H1 (cell line): ENCODE data around the gene MBD3. TPM values are rescaled to one million over a fixed set of nuclear protein-coding genes. Genes with fewer than 3 reads are reported as not detected.

Source experiments
- CTCF ChIA-PET: fragments of 300-600 bp; sonication (Branson Sonifier 250); formaldehyde crosslinking; loops from one replicate; lab custom pipeline; 2021; ENCODE audit not compliant: partially characterized antibody; lab: Charles Lee
- POLR2A ChIA-PET: fragments of 300-600 bp; sonication (Branson Sonifier 250); formaldehyde crosslinking; loops from one replicate; lab custom pipeline; 2021; ENCODE audit warnings: inconsistent platforms; ENCODE audit not compliant: partially characterized antibody; lab: Charles Lee
- DNase-seq, 2 experiments: peaks; one replicate each; pipeline versions ENCODE4 v3.0.0 to v3.0.0-alpha.2; 2010 to 2022; ENCODE audit warnings: low spot score in 2 of 2, low read depth in 1 of 2, mixed read lengths in 1 of 2
- FAIRE-seq: peaks from 2 replicates; lab custom pipeline; 2011; peaks lifted over from hg19 to GRCh38; lab: Jason Lieb, UNC
- H2AFZ ChIP-seq: 2 replicates; pipeline ENCODE4 v1.8.1; 2012; ENCODE audit warnings: low read length, inconsistent platforms
- H2AK5ac ChIP-seq: 2 replicates; pipeline ENCODE4 v1.6.1; 2013; ENCODE audit warnings: low read depth, low read length
- H2BK120ac ChIP-seq: replicated peaks from 2 replicates; pipeline ENCODE3; 2013; ENCODE audit warnings: low read depth, low read length, inconsistent platforms
- H2BK12ac ChIP-seq: 2 replicates; pipeline ENCODE4 v1.6.1; 2013; ENCODE audit warnings: low read depth, low read length
- H2BK15ac ChIP-seq: 2 replicates; pipeline ENCODE4 v1.6.1; 2013; ENCODE audit warnings: low read length
- H2BK20ac ChIP-seq: 2 replicates; pipeline ENCODE4 v1.6.1; 2013; ENCODE audit warnings: low read length
- H2BK5ac ChIP-seq: 2 replicates; pipeline ENCODE4 v1.6.1; 2013; ENCODE audit warnings: low read depth, low read length
- H3K14ac ChIP-seq: 2 replicates; pipeline ENCODE4 v1.6.1; 2013; ENCODE audit warnings: inconsistent platforms; ENCODE audit not compliant: insufficient read length
- H3K18ac ChIP-seq: 2 replicates; pipeline ENCODE4 v1.6.1; 2013; ENCODE audit warnings: low read length; ENCODE audit errors: extremely low read depth
- H3K23ac ChIP-seq: 2 replicates; pipeline ENCODE4 v1.6.1; 2013; ENCODE audit warnings: inconsistent platforms; ENCODE audit not compliant: insufficient read length
- H3K23me2 ChIP-seq: 2 replicates; pipeline ENCODE4 v1.6.1; 2013; ENCODE audit warnings: low read depth, low read length
- H3K27ac ChIP-seq: 2 replicates; pipeline ENCODE4 v1.6.1; 2011; ENCODE audit warnings: low read depth, low read length, inconsistent platforms
- H3K27me3 ChIP-seq, 4 experiments: replicated peaks in 1 of 4; 1 replicate in 1 of 4; 2 replicates in 3 of 4; pipeline versions ENCODE4 v1.6.1 to v1.8.1; 2011 to 2013; ENCODE audit warnings: low read length in 3 of 4, mild to moderate bottlenecking in 3 of 4, inconsistent platforms in 2 of 4, mixed read lengths in 2 of 4, moderate library complexity in 1 of 4; ENCODE audit not compliant: control insufficient read depth in 3 of 4, insufficient read depth in 3 of 4; ENCODE audit errors: extremely low read depth in 1 of 4
- H3K36me3 ChIP-seq, 4 experiments: 2 replicates each; pipeline versions ENCODE4 v1.6.1 to v1.8.1; 2011 to 2013; ENCODE audit warnings: mild to moderate bottlenecking in 4 of 4, low read length in 3 of 4, moderate library complexity in 2 of 4, control low read depth in 1 of 4, inconsistent platforms in 1 of 4; ENCODE audit not compliant: insufficient read depth in 4 of 4, control insufficient read depth in 2 of 4
- H3K4ac ChIP-seq: replicated peaks from 2 replicates; pipeline ENCODE3; 2013; ENCODE audit warnings: low read length, low read depth, mixed read lengths, inconsistent platforms; ENCODE audit not compliant: insufficient read length
- H3K4me1 ChIP-seq, 4 experiments: replicated peaks in 1 of 4; 1 replicate in 1 of 4; 2 replicates in 3 of 4; pipeline versions ENCODE4 v1.6.1 to v1.8.1; 2011 to 2013; ENCODE audit warnings: low read length in 3 of 4, inconsistent platforms in 2 of 4, mixed read lengths in 1 of 4; ENCODE audit not compliant: insufficient read depth in 4 of 4, control insufficient read depth in 3 of 4
- H3K4me2 ChIP-seq, 2 experiments: 2 replicates each; pipeline versions ENCODE4 v1.6.1 to v1.8.1; 2011 to 2013; ENCODE audit warnings: low read depth in 2 of 2, low read length in 2 of 2, control low read depth in 1 of 2, inconsistent platforms in 1 of 2, mild to moderate bottlenecking in 1 of 2; ENCODE audit not compliant: insufficient read depth in 1 of 2
- H3K4me3 ChIP-seq, 4 experiments: fragments of 200-600, 300-600 bp in 1 of 4; sonication (generic), shearing (Covaris generic), sonication (Bioruptor Twin) in 1 of 4; 2 replicates each; pipeline versions ENCODE4 v1.5.1 to v1.8.1; 2011 to 2016; ENCODE audit warnings: low read length in 4 of 4, low read depth in 3 of 4, control low read depth in 2 of 4, inconsistent platforms in 2 of 4, mild to moderate bottlenecking in 2 of 4, mixed read lengths in 1 of 4, moderate library complexity in 1 of 4; ENCODE audit not compliant: insufficient read depth in 2 of 4; ENCODE audit errors: extremely low read depth in 1 of 4
- H3K56ac ChIP-seq: replicated peaks from 2 replicates; pipeline ENCODE3; 2013; ENCODE audit warnings: low read depth, mild to moderate bottlenecking, mixed read lengths, low read length, inconsistent platforms; ENCODE audit not compliant: insufficient read length
- H3K79me1 ChIP-seq: 2 replicates; pipeline ENCODE4 v1.6.1; 2013; ENCODE audit warnings: low read depth, low read length, control low read depth
- H3K79me2 ChIP-seq, 2 experiments: 2 replicates each; pipeline versions ENCODE4 v1.6.1 to v1.8.1; 2012 to 2013; ENCODE audit warnings: low read length in 2 of 2, mild to moderate bottlenecking in 2 of 2, inconsistent platforms in 1 of 2; ENCODE audit not compliant: insufficient read depth in 2 of 2, control insufficient read depth in 1 of 2
- H3K9ac ChIP-seq, 4 experiments: replicated peaks in 1 of 4; 1 replicate in 1 of 4; 2 replicates in 3 of 4; pipeline versions ENCODE4 v1.6.1 to v1.8.1; 2011 to 2013; ENCODE audit warnings: low read depth in 3 of 4, low read length in 3 of 4, control low read depth in 2 of 4, mild to moderate bottlenecking in 2 of 4, moderate library complexity in 2 of 4, inconsistent platforms in 1 of 4; ENCODE audit errors: extremely low read depth in 1 of 4
- H3K9me3 ChIP-seq, 2 experiments: 2 replicates each; pipeline versions ENCODE4 v1.6.1 to v1.8.1; 2012 to 2013; ENCODE audit warnings: mild to moderate bottlenecking in 2 of 2, moderate library complexity in 2 of 2, control low read depth in 1 of 2, inconsistent platforms in 1 of 2, low read depth in 1 of 2, low read length in 1 of 2, mixed read lengths in 1 of 2; ENCODE audit not compliant: insufficient read depth in 2 of 2
- H4K20me1 ChIP-seq, 2 experiments: replicated peaks in 1 of 2; 2 replicates each; pipeline versions ENCODE3 to v1.8.1; 2011 to 2013; ENCODE audit warnings: inconsistent platforms in 2 of 2, low read length in 2 of 2, mild to moderate bottlenecking in 1 of 2; ENCODE audit not compliant: insufficient read depth in 2 of 2, control insufficient read depth in 1 of 2
- H4K5ac ChIP-seq: 2 replicates; pipeline ENCODE4 v1.6.1; 2013; ENCODE audit warnings: low read length, low read depth, mixed read lengths, inconsistent platforms; ENCODE audit not compliant: insufficient read length
- H4K8ac ChIP-seq: 2 replicates; pipeline ENCODE4 v1.8.0; 2013; ENCODE audit warnings: mild to moderate bottlenecking, moderate library complexity, low read length, inconsistent platforms; ENCODE audit not compliant: insufficient read depth; ENCODE audit errors: extremely low read depth
- H4K91ac ChIP-seq: replicated peaks from 2 replicates; pipeline ENCODE3; 2013; ENCODE audit warnings: low read length, mixed read lengths, inconsistent platforms; ENCODE audit not compliant: insufficient read length
- CTCF ChIP-seq, 3 experiments: IDR thresholded peaks; 1 replicate in 2 of 3; 2 replicates in 1 of 3; pipeline versions ENCODE4 v1.5.1 to v1.6.1; 2011; ENCODE audit warnings: low read length in 3 of 3, mild to moderate bottlenecking in 3 of 3, inconsistent platforms in 2 of 3, low read depth in 1 of 3, moderate library complexity in 1 of 3; ENCODE audit not compliant: insufficient read depth in 1 of 3; ENCODE audit errors: control extremely low read depth in 1 of 3
- GABPA ChIP-seq: IDR thresholded peaks from 2 replicates; pipeline ENCODE4 v1.6.1; 2011; ENCODE audit warnings: mild to moderate bottlenecking, low read length, moderate library complexity, borderline replicate concordance; ENCODE audit not compliant: insufficient read depth
- MAFK ChIP-seq: IDR thresholded peaks from 2 replicates; pipeline ENCODE4 v1.6.1; 2012; ENCODE audit warnings: low read depth, mild to moderate bottlenecking, improper control_type of control experiment, low read length
- NRF1 ChIP-seq: IDR thresholded peaks from 2 replicates; pipeline ENCODE4 v1.6.1; 2011; ENCODE audit warnings: mild to moderate bottlenecking, low read depth, low read length, improper control_type of control experiment
- RAD21 ChIP-seq, 2 experiments: IDR thresholded peaks in 1 of 2; conservative IDR thresholded peaks in 1 of 2; 2 replicates each; pipeline ENCODE4 v1.6.1; 2011; ENCODE audit warnings: low read depth in 2 of 2, low read length in 2 of 2, improper control_type of control experiment in 1 of 2, inconsistent platforms in 1 of 2, mild to moderate bottlenecking in 1 of 2, moderate library complexity in 1 of 2
- WGBS, 2 experiments: shearing (Covaris generic) in 1 of 2; methylation state at CpG; one replicate each; pipeline versions ENCODE4 v1.1.6 to v1.1.7; 2013 to 2015; ENCODE audit warnings: low lambda C conversion rate in 2 of 2, mixed read lengths in 2 of 2, inconsistent platforms in 1 of 2, low coverage in 1 of 2, missing lambda C conversion rate in 1 of 2; ENCODE audit not compliant: insufficient replicate concordance in 2 of 2, insufficient coverage in 1 of 2, insufficient read length in 1 of 2; ENCODE audit errors: extremely low coverage in 1 of 2, missing lambda C conversion rate in 1 of 2; 5-methylcytosine and 5-hydroxymethylcytosine counted together
- polyA plus RNA-seq, 7 experiments: library from polyadenylated mRNA; depleted of rRNA in 3 of 7; stranded (reverse) in 5 of 7; unstranded in 2 of 7; fragments of >200 nt in 5 of 7; fragments of 200-250 nt in 2 of 7; gene quantifications; 1 replicate in 5 of 7; 2 replicates in 1 of 7; 4 replicates in 1 of 7; pipeline versions ENCODE4 v1.2.1 to v1.2.3, GENCODE V29; 2011 to 2013; ENCODE audit warnings: missing spikeins in 2 of 7, mixed read lengths in 2 of 7
- total RNA-seq: library from RNA; stranded (reverse); fragmentation: NEBNext Ultra II Directional; extraction: Animal tissue kit (Norgen Biotek cat#: 25700); gene quantifications from 2 replicates; pipeline ENCODE4 v1.2.1, GENCODE V29; 2021

Gene MBD3
- total and polyA plus RNA-seq, 2 of the 8 experiments (the other 6 are each of a cell fraction or from before 2014, with no cell fraction given) = 88.2 to 110 TPM

- Histone ChIP-seq H3K23me2 (peaks cover 8% of the 10 kb centered on the region; the same call in 1 of the 2 replicates), H3K14ac (no peak overlapping the region), H2BK5ac (no peak overlapping the region), H4K20me1 (peaks cover 8 to 15% of the 10 kb centered on the region in 2 experiments), H3K27me3 (peaks cover 19 to 34% (median 31%) of the 10 kb centered on the region in 4 experiments), H3K79me2 (no peaks in the 10 kb centered on the region), H3K4ac (no peak overlapping the region), H3K4me3 (no peak overlapping the region), H3K36me3 (no peaks in the 10 kb centered on the region; a peak in 1 of 8 replicates), H3K56ac (no peak overlapping the region), H4K5ac (no peak overlapping the region), H2AK5ac (no peak overlapping the region), H3K18ac (no peak overlapping the region), H3K9me3 (no peaks in the 10 kb centered on the region), H2BK15ac (no peak overlapping the region), H3K79me1 (no peaks in the 10 kb centered on the region), H3K4me1 (peaks cover 0 to 3% (median 1%) of the 10 kb centered on the region in 4 experiments; a peak in 3 of 7 replicates), H2AFZ (no peak overlapping the region), H4K91ac (no peak overlapping the region), H3K4me2 (no peak overlapping the region; a peak in 1 of 4 replicates), H2BK120ac (no peak overlapping the region), H3K23ac (no peak overlapping the region), H3K9ac (no peak overlapping the region), H3K27ac (no peak overlapping the region), H2BK12ac (0 out of 2 replicates have a peak overlapping the region, but pooled peaks have one; percentile 40), H2BK20ac (no peak overlapping the region), H4K8ac (no peak overlapping the region)
- FAIRE-seq (no peak), DNase-seq (peak in 1 of 2 experiments; percentile 48)
- ChIA-PET CTCF (interaction anchor here (1.0 to 1.2 kb wide), 3 partner anchors 11 to 59 kb away, joined by 3 to 4 read pairs (median 4); no protein-coding TSS in a partner anchor), POLR2A (interaction anchor here (0.8 to 1.4 kb wide), 2 partner anchors 11 to 66 kb away, joined by 3 to 4 read pairs; no protein-coding TSS in a partner anchor)
- 0 out of 2 replicates have a peak, but pooled peaks have one; percentile 42 for TF ChIP-seq GABPA
- peak in 1 of 3 experiments; percentile 35; a peak in 1 of 4 replicates for TF ChIP-seq CTCF (IDR thresholded peaks at IDR 0.05; ENCODE audit: control extremely low read depth in 1 of 3, insufficient read depth in 1 of 3, low read depth in 1 of 3, low read length in 3 of 3)
- peak in 1 of 2 experiments; percentile 12; a peak in 1 of 4 replicates for TF ChIP-seq RAD21 (IDR thresholded peaks at IDR 0.05 in 1 of 2, conservative IDR thresholded peaks at IDR 0.05 in 1 of 2; ENCODE audit: low read depth in 2 of 2, low read length in 2 of 2)
- TF ChIP-seq MAFK = no peak
- no peak for TF ChIP-seq NRF1
- 89% methylated on average over 31 of the region's 31 CpGs; no CpG with 5 or more reads in 1 of the 2 experiments for whole genome bisulfite sequencing, 2 experiments
These were observed 67.3 kb downstream of the MBD3 start for GRCh38 chr19:1525343-1525742.
